T47D (cell line): ENCODE results near the gene TBCB.

ENCODE experiments used
- DNase-seq, 2 experiments: peaks; one replicate each; pipeline versions ENCODE4 v3.0.0 to v3.0.0-alpha.2; 2011 to 2012; ENCODE audit warnings: low read depth in 1 of 2, low spot score in 1 of 2
- JUND ChIP-seq: IDR thresholded peaks from 2 replicates; pipeline ENCODE4 v1.6.1; 2012; ENCODE audit warnings: low read depth
- in situ Hi-C: cut with HindIII; loops from 2 replicates; pipeline ENCODE4 v1.10.0; 2016; ENCODE audit warnings: low sequenced_read_pairs, low pct_unique_long_range_greater_than_20kb

TBCB gene

DNA sequence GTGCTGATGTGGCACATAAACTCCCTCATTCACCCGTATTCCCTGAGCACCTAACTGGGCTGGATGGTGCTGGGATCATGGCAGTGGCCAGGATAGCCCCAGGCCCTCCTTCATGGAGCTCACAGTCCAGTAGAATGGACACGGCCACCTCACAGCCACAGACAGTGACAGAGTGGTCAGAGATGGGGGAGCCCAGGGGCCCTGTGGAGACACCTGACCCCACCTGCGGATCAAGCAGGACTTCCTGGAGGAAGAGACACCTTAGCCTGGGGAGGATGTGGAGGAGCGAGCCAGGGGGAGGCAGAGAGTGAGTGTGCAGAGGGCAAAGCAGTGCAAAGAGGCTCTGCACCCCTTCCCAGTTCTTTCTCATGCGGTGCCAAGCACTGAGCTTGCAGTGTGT is 25.4 kb upstream of the TBCB start:
- in situ Hi-C loops, result no loop called here
- no peak for DNase-seq
- TF ChIP-seq JUND, result no peak

DNA sequence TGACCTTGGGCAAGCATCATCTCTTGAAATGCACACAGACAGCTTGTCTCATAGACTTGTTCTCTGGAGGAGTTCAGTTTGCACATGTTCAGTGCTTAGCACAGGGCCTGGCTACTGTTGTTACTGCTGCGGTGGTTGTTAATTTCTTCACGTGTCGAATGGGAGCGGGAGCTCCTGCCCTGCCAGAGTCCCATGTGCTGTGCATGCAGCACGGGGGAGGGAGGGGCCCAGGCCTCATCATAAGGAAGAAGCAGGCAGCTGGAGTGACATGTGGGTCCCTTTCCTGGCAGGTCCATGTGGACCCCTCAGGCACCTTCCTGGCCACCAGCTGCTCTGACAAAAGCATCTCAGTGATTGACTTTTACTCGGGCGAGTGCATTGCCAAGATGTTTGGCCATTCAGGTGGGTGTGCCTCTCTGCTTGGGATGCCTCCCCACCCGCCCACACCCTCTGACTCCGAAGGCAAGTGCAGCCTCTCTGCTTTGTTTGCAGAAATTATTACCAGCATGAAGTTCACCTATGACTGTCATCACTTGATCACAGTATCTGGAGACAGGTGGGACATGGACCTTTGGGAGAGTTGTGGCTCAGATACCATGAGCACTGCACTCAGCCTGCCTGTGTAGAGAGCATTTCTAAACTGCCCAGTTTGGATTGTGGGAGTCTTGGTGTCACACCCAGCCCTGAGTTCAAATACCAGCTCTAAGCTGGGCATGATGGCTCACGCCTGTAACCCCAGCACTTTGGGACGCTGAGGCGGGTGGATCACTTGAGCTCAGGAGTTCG is 24.2 kb upstream of the TBCB start:
- in situ Hi-C loops, result no loop called here
- TF ChIP-seq JUND, result no peak
- no peak for DNase-seq

DNA sequence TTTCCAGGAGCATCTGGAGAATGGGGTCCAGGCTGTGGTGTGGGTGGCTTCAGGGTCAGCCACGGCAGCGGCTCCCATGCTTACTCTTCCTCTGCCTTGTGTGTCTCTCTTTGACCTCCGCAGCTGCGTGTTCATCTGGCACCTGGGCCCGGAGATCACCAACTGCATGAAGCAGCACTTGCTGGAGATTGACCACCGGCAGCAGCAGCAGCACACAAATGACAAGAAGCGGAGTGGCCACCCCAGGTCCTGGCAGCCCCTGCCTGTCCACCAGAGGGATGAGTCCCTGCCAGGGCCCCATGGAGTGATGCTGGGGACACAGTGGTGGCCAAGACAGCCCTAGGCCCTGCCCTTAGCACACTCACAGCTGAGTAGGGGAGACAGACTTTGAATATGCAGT is 22.7 kb upstream of the TBCB start:
- TF ChIP-seq JUND, result no peak
- DNase-seq, result no peak
- in situ Hi-C loops, result no loop called here

DNA sequence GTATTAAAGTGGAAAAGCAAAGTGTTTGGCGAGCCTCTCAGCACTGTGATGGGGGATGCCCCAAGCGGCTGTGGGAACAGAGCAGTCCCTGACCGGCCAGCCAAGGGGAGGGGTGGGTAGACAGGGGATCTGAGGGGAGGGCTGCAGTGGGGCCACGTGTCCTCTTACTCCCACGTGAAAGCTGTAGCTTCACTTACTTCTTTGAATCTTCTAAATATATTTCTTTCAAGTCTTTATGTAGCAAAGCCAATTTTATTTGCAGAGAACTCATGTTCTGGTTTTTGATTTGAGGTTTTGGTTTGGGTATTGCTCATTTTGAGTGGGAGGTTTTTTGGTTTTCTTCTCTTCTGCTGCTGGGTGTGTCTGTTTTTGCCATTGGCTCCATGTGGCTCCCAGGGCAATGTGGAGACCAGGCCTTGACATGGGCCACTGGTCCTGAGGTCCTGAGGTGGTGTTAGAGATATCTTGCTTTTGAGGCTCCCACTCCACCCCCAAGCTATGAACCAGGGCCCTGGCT is 22.1 kb upstream of the TBCB start:
- no peak for TF ChIP-seq JUND
- in situ Hi-C loops, result no loop called here
- no peak for DNase-seq

- in situ Hi-C loops, result no loop called here
- no peak for DNase-seq
- no peak for TF ChIP-seq JUND
Observed at GRCh38 chr19:36093687-36094086, 21.6 kb upstream of the TBCB start.

DNA sequence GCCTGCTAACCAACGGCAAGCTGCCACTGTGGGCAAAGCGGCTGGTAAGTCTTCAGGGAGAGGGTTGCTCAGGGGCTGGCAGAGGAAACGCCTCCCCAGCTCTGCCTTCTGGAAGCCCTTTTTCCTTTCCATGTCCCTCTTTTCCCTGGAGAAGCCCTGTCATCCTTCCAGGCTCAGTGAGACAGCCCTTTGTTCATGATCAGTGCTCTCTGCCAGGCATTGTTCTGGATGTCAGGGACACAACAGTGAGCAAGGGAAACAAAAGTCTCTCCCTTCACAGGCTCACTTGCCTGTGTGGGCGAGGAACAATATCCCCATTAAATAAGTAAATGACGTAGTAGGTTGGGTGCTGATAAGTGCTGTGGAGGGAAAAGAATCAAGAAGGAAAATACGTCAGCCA is 18.2 kb upstream of the TBCB start:
- TF ChIP-seq JUND, result no peak
- DNase-seq, result no peak
- in situ Hi-C loops, result no loop called here

GRCh38 chr19:36099166-36099785 is 16.0 kb upstream of the TBCB start:
- TF ChIP-seq JUND, result no peak
- DNase-seq, result no peak
- in situ Hi-C loops, result no loop called here

DNA sequence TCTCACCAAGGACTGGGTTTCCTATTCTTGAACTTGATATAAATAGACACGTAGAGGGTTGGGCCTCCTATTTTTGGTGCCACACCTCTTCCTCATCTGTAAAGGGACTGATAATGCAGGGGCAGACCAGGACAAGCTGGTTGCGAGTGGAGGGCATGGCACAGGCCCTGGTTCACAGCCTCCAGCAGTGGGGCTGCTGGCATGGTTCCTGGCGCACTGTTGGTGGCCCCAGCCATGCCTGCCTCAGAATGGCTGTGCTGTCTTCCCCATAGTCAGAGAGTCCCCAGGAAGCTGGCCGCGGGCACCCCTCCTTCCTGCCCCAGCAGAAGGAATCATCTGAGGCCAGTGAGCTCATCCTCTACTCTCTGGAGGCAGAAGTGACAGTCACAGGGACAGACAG is 14.8 kb upstream of the TBCB start:
- in situ Hi-C loops, result no loop called here
- no peak for DNase-seq
- no peak for TF ChIP-seq JUND

DNA sequence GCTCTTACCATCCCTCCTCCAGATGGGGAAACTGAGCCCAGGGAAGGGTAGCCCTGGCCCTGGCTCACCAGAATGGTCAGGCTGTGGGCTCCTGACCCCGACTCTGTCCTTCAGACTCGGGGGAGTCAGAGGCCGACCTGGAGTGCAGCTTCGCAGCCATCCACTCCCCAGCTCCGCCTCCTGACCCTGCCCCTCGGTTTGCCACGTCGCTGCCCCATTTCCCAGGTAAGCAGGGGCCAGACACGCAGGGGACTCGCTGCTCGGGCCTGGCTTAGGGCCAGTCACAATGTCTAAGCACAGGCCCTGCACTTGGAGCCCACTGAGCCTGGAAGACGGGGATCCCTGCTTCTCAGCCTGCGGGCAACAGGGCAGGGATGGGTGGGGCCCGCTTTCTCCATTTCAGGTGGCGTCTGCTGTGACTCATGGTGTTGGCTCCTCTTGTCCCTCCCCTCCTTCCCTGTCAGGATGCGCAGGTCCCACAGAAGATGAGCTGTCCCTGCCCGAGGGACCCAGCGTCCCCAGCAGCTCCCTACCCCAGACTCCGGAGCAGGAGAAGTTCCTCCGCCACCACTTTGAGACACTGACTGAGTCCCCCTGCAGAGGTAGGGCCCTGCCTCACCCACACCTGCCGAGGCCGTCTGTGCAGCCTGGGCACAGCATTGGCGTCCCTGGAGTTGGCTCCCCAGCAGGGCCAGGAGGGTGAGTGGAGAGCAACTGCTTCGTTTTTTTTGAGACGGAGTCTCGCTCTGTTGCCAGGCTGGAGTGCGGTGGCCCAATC is 13.5 kb upstream of the TBCB start:
- in situ Hi-C loops, result no loop called here
- TF ChIP-seq JUND, result no peak
- DNase-seq, result no peak

GRCh38 chr19:36103040-36103626 is 12.1 kb upstream of the TBCB start:
- no peak for TF ChIP-seq JUND
- no peak for DNase-seq
- in situ Hi-C loops, result no loop called here

DNA sequence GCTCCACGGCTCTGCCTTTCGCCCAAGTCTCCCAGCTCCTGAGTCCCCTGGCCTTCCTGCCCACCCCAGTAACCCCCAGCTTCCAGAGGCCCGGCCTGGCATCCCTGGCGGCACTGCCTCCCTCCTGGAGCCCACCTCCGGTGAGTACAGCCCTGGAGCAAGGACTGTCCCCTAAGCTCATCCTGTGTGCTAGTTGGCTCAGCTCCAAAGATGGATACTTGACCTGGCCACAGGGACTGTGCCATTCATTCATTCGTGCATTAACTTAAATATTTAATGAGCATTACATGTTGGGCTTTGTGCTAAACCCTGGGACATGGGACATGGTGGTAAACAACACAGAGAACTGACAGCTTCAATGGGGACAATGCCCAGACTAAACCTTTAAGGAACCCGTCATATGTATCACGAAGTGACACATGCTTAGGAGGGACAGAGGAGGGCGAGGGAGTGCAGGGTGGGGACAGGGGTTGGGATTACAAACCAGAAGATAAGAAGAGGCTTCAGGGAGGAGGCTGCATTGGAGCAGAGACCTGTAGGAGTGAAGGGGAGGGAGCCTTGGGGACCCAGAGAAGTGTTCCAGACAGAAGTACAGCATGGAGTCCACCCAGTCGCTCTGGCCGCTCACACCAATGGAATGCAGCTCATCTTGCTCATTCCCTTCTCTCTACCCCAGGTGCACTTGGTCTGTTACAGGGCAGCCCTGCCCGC is 11.3 kb upstream of the TBCB start:
- DNase-seq, result peak in 1 of 2 experiments; percentile 11
- in situ Hi-C loops, result no loop called here
- TF ChIP-seq JUND, result no peak

- TF ChIP-seq JUND, result no peak
- DNase-seq, result no peak
- in situ Hi-C loops, result no loop called here
Observed at GRCh38 chr19:36106441-36106840, 8.8 kb upstream of the TBCB start.
